ENCODE data around the gene IL9.
A peak's percentile ranks its signal among the peaks of the same experiment; 100 is the strongest.

The IL9 gene

DNA sequence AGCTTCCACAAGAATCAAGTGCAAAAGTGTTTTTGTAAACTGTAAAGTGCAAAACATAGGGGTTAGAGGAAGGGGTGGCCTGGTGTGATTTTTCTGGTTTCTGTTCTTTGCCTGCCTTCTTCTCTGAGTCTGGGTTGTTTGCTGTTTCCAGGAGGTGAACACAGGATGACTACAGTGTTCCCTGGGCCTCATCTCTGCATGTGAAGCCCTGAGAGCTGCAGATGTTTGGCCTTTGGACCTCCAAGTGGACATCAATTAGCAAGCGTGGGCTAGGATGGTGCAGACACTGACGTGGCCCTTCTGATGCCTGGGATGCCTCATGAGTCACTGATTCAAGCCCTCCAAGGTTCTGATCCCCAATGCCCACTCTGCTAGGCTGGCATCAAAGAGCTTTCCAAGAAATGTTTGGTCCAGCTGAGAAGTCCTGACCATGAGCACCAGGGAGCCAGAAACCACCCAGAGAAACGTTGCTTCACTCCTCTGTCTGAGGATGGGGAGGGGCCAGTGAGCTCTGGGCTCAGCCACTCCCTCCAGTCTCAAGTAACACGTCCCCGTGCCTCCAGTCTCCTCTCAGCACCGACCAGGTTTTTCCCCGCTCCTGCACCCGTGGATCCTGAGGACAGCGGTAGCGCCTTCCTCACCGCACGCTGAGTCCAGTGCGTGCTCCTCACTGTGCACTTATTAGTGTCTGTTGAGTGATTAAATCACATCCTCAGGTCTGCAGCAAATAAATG, 7.6 kb downstream of the IL9 start:
- no peak overlapping the region for H3K4me3 ChIP-seq
- TF ChIP-seq POLR2AphosphoS5 (IDR thresholded peaks at IDR 0.05; ENCODE audit: borderline replicate concordance, low read depth, low read length), result no peak
- no peak for TF ChIP-seq FOXP2 (optimal IDR thresholded peaks at IDR 0.05; ENCODE audit: control extremely low read depth, extremely low read length, insufficient read depth)
- TF ChIP-seq EZH2 (IDR thresholded peaks at IDR 0.05), result no peak

DNA sequence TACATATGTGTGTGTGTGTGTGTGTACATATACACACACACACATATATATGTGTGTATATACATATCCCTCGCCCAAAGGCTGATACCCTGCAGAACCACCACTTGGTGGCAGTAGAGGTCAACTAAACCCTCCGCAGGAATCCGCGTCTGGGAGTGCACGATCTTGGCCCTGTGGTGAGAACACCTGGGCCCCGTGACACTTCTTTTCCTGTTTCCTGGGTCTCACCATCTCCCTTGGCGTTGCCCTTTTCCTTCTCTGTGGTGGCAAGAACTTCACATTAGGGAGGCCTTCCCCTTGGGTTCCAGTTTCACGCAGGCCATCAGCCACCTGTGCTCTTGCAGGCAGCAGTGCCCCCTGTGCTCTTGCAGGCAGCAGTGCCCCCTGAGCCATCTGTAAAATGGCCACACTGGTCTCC, 8.2 kb downstream of the IL9 start:
- TF ChIP-seq EZH2 (IDR thresholded peaks at IDR 0.05) (no peak), FOXP2 (optimal IDR thresholded peaks at IDR 0.05; ENCODE audit: control extremely low read depth, extremely low read length, insufficient read depth) (no peak)
- Histone ChIP-seq H3K9ac (ENCODE audit: insufficient read length) (no peak overlapping the region), H3K9me3 (ENCODE audit: low read depth, low read length) (no peaks in the 10 kb centered on the region), H3K4me3 (no peak overlapping the region), H3K27ac (no peak overlapping the region), H3K36me3 (ENCODE audit: insufficient read depth, low read length) (no peaks in the 10 kb centered on the region)
- peak; percentile 8 for DNase-seq (ENCODE audit: low read depth, low spot score)

More for the DNA sequence above, 7.6 kb downstream of the IL9 start:
- H3K27ac ChIP-seq, result no peak overlapping the region
- DNase-seq (ENCODE audit: low read depth, low spot score), result no peak
- H3K9me3 ChIP-seq (ENCODE audit: low read depth, low read length), result no peaks in the 10 kb centered on the region
- H3K36me3 ChIP-seq (ENCODE audit: insufficient read depth, low read length), result no peaks in the 10 kb centered on the region
- no peak overlapping the region for H3K9ac ChIP-seq (ENCODE audit: insufficient read length)

DNA sequence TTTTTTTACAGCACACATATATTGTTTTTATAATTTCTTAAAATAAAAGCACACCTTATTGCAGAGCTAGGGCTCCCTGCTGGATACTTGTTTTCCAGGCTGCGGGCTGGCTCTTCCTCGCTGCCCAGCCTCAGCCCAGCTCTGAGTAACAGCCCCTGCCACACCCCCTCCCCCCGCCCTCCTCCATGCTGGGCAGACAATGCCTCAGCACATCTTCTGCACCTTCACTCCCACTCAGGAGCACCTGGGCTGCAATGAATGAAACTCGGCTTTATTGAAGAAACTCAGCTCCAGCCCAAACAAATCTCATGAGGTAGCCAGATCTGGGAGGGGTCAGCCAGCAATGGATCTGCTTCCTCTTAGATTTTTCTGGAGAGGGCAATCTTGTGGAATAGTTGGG, 9.5 kb downstream of the IL9 start:
- Histone ChIP-seq H3K4me3 (no peak overlapping the region), H3K9ac (ENCODE audit: insufficient read length) (no peak overlapping the region)
- TF ChIP-seq FOXP2 (optimal IDR thresholded peaks at IDR 0.05; ENCODE audit: control extremely low read depth, extremely low read length, insufficient read depth), result no peak
- TF ChIP-seq POLR2AphosphoS5 (IDR thresholded peaks at IDR 0.05; ENCODE audit: borderline replicate concordance, low read depth, low read length), result no peak
- TF ChIP-seq EZH2 (IDR thresholded peaks at IDR 0.05), result no peak

GRCh38 chr5:135885031-135885430, 10.6 kb downstream of the IL9 start:
- Histone ChIP-seq H3K27ac (no peak overlapping the region), H3K36me3 (ENCODE audit: insufficient read depth, low read length) (no peaks in the 10 kb centered on the region), H3K4me3 (no peak overlapping the region), H3K9ac (ENCODE audit: insufficient read length) (no peak overlapping the region), H3K9me3 (ENCODE audit: low read depth, low read length) (no peaks in the 10 kb centered on the region)
- no peak for DNase-seq (ENCODE audit: low read depth, low spot score)
- no peak for TF ChIP-seq EZH2 (IDR thresholded peaks at IDR 0.05)

More for the DNA sequence above, 9.5 kb downstream of the IL9 start:
- no peaks in the 10 kb centered on the region for H3K36me3 ChIP-seq (ENCODE audit: insufficient read depth, low read length)
- no peaks in the 10 kb centered on the region for H3K9me3 ChIP-seq (ENCODE audit: low read depth, low read length)
- no peak for DNase-seq (ENCODE audit: low read depth, low spot score)
- H3K27ac ChIP-seq, result no peak overlapping the region

DNA sequence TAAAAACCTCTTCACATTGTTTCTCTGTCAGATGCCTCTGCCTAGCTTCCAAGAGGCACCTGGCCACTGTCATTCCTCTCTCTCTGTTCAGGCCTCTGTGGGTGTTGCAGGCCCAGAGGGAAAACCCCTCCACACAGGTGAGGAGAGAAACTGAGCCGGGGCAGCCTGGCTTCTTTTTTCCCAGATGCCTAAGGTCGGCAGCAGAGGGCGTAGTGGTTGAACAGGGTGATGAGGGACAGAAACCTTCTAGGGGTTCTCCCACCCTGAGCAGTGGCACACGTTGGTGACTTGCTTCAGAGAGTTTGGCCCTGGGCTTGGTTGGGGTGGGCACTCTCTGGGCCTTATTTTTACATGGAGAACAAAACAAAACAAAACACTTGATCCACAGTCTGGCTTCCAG, 12.2 kb downstream of the IL9 start:
- no peak for DNase-seq (ENCODE audit: low read depth, low spot score)
- Histone ChIP-seq H3K27ac (no peak overlapping the region), H3K9ac (ENCODE audit: insufficient read length) (no peak overlapping the region), H3K36me3 (ENCODE audit: insufficient read depth, low read length) (no peaks in the 10 kb centered on the region), H3K9me3 (ENCODE audit: low read depth, low read length) (no peaks in the 10 kb centered on the region), H3K4me3 (no peak overlapping the region)
- TF ChIP-seq FOXP2 (optimal IDR thresholded peaks at IDR 0.05; ENCODE audit: control extremely low read depth, extremely low read length, insufficient read depth) (no peak), EZH2 (IDR thresholded peaks at IDR 0.05) (no peak), POLR2AphosphoS5 (IDR thresholded peaks at IDR 0.05; ENCODE audit: borderline replicate concordance, low read depth, low read length) (no peak)

- Histone ChIP-seq H3K36me3 (ENCODE audit: insufficient read depth, low read length) (no peaks in the 10 kb centered on the region), H3K4me3 (no peak overlapping the region), H3K27ac (no peak overlapping the region), H3K9me3 (ENCODE audit: low read depth, low read length) (no peaks in the 10 kb centered on the region), H3K9ac (ENCODE audit: insufficient read length) (no peak overlapping the region)
- DNase-seq (ENCODE audit: low read depth, low spot score), result no peak
- no peak for TF ChIP-seq FOXP2 (optimal IDR thresholded peaks at IDR 0.05; ENCODE audit: control extremely low read depth, extremely low read length, insufficient read depth)
- no peak for TF ChIP-seq POLR2AphosphoS5 (IDR thresholded peaks at IDR 0.05; ENCODE audit: borderline replicate concordance, low read depth, low read length)
- no peak for TF ChIP-seq EZH2 (IDR thresholded peaks at IDR 0.05)
Observed at GRCh38 chr5:135883026-135883425, 12.6 kb downstream of the IL9 start.

DNA sequence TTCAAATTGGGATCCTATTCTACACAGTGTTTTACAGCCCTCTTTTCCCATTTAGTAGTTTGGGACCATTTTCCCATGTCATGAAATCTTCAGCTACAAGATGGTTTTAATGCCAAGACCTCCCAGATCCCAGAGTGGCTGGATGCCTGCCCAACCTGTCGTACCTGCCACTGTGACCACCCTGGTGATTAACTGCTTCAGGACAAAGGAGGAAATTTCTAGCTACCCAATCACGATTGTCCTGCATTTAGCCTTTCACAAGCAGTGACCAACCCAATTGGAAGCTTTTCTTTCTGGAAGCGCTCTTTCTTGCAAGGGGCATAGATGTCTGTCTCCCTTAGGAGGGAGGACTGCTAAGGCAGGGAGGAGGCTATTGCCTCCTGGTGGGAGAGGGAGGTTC, 13.8 kb downstream of the IL9 start:
- H3K9ac ChIP-seq (ENCODE audit: insufficient read length), result no peak overlapping the region
- no peaks in the 10 kb centered on the region for H3K9me3 ChIP-seq (ENCODE audit: low read depth, low read length)
- TF ChIP-seq POLR2AphosphoS5 (IDR thresholded peaks at IDR 0.05; ENCODE audit: borderline replicate concordance, low read depth, low read length) (no peak), EZH2 (IDR thresholded peaks at IDR 0.05) (no peak), FOXP2 (optimal IDR thresholded peaks at IDR 0.05; ENCODE audit: control extremely low read depth, extremely low read length, insufficient read depth) (no peak)
- no peaks in the 10 kb centered on the region for H3K36me3 ChIP-seq (ENCODE audit: insufficient read depth, low read length)
- no peak overlapping the region for H3K27ac ChIP-seq
- H3K4me3 ChIP-seq, result no peak overlapping the region
- no peak for DNase-seq (ENCODE audit: low read depth, low spot score)

DNA sequence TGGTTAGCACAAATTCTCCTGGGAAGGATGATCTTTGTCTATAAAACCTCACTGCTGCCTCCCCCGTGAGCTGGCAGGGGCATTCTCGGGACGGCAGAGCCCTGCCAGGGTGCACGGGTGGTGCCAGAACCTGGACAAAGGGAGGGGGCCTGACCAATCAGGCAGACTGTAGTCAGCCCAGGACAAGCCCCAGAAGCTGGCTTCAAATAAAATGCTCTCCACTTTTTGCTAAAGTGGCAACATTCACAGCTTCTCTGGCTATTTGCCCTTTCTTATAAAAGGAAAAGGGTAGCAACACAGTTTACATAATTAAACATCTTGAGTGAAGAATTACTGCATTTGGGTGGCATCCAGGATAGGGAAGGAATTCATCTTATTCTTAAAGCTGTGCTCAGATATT, 14.4 kb downstream of the IL9 start:
- TF ChIP-seq EZH2 (IDR thresholded peaks at IDR 0.05) (no peak), FOXP2 (optimal IDR thresholded peaks at IDR 0.05; ENCODE audit: control extremely low read depth, extremely low read length, insufficient read depth) (no peak), POLR2AphosphoS5 (IDR thresholded peaks at IDR 0.05; ENCODE audit: borderline replicate concordance, low read depth, low read length) (no peak)
- Histone ChIP-seq H3K9ac (ENCODE audit: insufficient read length) (no peak overlapping the region), H3K4me3 (no peak overlapping the region), H3K27ac (no peak overlapping the region), H3K9me3 (ENCODE audit: low read depth, low read length) (no peaks in the 10 kb centered on the region), H3K36me3 (ENCODE audit: insufficient read depth, low read length) (no peaks in the 10 kb centered on the region)
- no peak for DNase-seq (ENCODE audit: low read depth, low spot score)

- Histone ChIP-seq H3K27ac (no peak overlapping the region), H3K9ac (ENCODE audit: insufficient read length) (no peak overlapping the region), H3K4me3 (no peak overlapping the region), H3K36me3 (ENCODE audit: insufficient read depth, low read length) (no peaks in the 10 kb centered on the region), H3K9me3 (ENCODE audit: low read depth, low read length) (no peaks in the 10 kb centered on the region)
- no peak for DNase-seq (ENCODE audit: low read depth, low spot score)
- TF ChIP-seq FOXP2 (optimal IDR thresholded peaks at IDR 0.05; ENCODE audit: control extremely low read depth, extremely low read length, insufficient read depth) (no peak), POLR2AphosphoS5 (IDR thresholded peaks at IDR 0.05; ENCODE audit: borderline replicate concordance, low read depth, low read length) (no peak)
Observed at GRCh38 chr5:135880801-135881200, 14.8 kb downstream of the IL9 start.
